Gastroesophageal sphincter (tissue), 4 donors: ENCODE data around the gene SLC39A8. TPM values are rescaled to one million over a fixed set of nuclear protein-coding genes. Genes with fewer than 3 reads are reported as not detected.

Experiments used
- ATAC-seq: fragments of 150-250 bp; one replicate; pipeline ENCODE4 v1.9.1; 2016; ENCODE audit warnings: mild to moderate bottlenecking, moderate library complexity
- H3K27ac ChIP-seq, 4 donors: fragments of 200-600 bp; sonication (generic) in 3 of 4; 1 replicate in 3 of 4; 2 replicates in 1 of 4; pipeline ENCODE4 v1.5.1; 2016 to 2019
- H3K27me3 ChIP-seq: fragments of 200-600 bp; sonication (generic); one replicate; pipeline ENCODE4 v1.5.1; 2019
- H3K36me3 ChIP-seq, 2 donors: fragments of 200-600 bp; sonication (generic); one replicate each; pipeline ENCODE4 v1.5.1; 2019; ENCODE audit warnings: control low read depth in 1 of 2
- H3K4me1 ChIP-seq, 3 donors: fragments of 200-600 bp; sonication (generic); 1 replicate in 2 of 3; 2 replicates in 1 of 3; pipeline ENCODE4 v1.5.1; 2016 to 2019; ENCODE audit warnings: control low read depth in 2 of 3
- H3K4me3 ChIP-seq, 2 donors: fragments of 200-600 bp; sonication (generic); one replicate each; pipeline ENCODE4 v1.5.1; 2019; ENCODE audit warnings: mild to moderate bottlenecking in 1 of 2, moderate library complexity in 1 of 2
- H3K9me3 ChIP-seq, 3 donors: fragments of 200-600 bp; sonication (generic); one replicate each; pipeline ENCODE4 v1.5.1; 2017 to 2019; ENCODE audit warnings: control low read depth in 2 of 3
- CTCF ChIP-seq, 4 experiments: fragments of 200-600 bp in 2 of 4; fragments of 450-650 bp in 2 of 4; sonication (generic) in 1 of 4; IDR thresholded peaks; one replicate each; pipeline ENCODE4 v1.5.1; 2017 to 2019; ENCODE audit warnings: antibody characterized with exemption in 4 of 4, mild to moderate bottlenecking in 2 of 4, moderate library complexity in 2 of 4
- EP300 ChIP-seq: sonication (generic); formaldehyde crosslinking; IDR thresholded peaks from one replicate; pipeline ENCODE4 v1.6.1; 2017; ENCODE audit warnings: antibody characterized with exemption, mild to moderate bottlenecking
- POLR2A ChIP-seq, 2 donors: fragments of 450-650 bp; IDR thresholded peaks; one replicate each; pipeline ENCODE4 v1.6.1; 2017; ENCODE audit warnings: antibody characterized with exemption in 2 of 2, mild to moderate bottlenecking in 2 of 2, moderate library complexity in 1 of 2
- POLR2AphosphoS5 ChIP-seq: sonication (generic); formaldehyde crosslinking; IDR thresholded peaks from one replicate; pipeline ENCODE4 v1.6.1; 2017; ENCODE audit warnings: antibody characterized with exemption
- WGBS, 2 donors: methylation state at CpG; one replicate each; pipeline ENCODE4 v1.1.5; 2018; ENCODE audit warnings: low coverage in 1 of 2; 5-methylcytosine and 5-hydroxymethylcytosine counted together
- total RNA-seq, 4 donors: library from RNA; depleted of rRNA; stranded (reverse); fragments of >200 nt; gene quantifications; one replicate each; pipeline ENCODE4 v1.1.0, GENCODE V29; 2016

Gene SLC39A8
- total RNA-seq, 4 donors from 2014 or later, result 1.7 to 13.8 (median 4.8) TPM

- 49 to 51% methylated on average over 3 of the region's 3 CpGs for WGBS, 2 donors
Observed at GRCh38 chr4:102263024-102263787, 82.1 kb downstream of the SLC39A8 start.

GRCh38 chr4:102259702-102260101 is 85.6 kb downstream of the SLC39A8 start:
- no peak overlapping the region for H3K4me3 ChIP-seq
- 100% methylated on average over 1 of the region's 1 CpG for WGBS, 2 donors
- H3K36me3 ChIP-seq, result no peaks in the 10 kb centered on the region
- no peak for ATAC-seq
- no peaks in the 10 kb centered on the region for H3K4me1 ChIP-seq
- no peak overlapping the region for H3K27ac ChIP-seq
- no peak for TF ChIP-seq POLR2A (IDR thresholded peaks at IDR 0.05)
- no peaks in the 10 kb centered on the region for H3K27me3 ChIP-seq
- H3K9me3 ChIP-seq, result no peaks in the 10 kb centered on the region

More at GRCh38 chr4:102263024-102263787, 82.1 kb downstream of the SLC39A8 start:
- H3K4me1 ChIP-seq, result no peaks in the 10 kb centered on the region
- H3K4me3 ChIP-seq, result no peak overlapping the region
- TF ChIP-seq CTCF (IDR thresholded peaks at IDR 0.05) (peak in 3 of 4 experiments; percentile 44 to 47 (median 46)), EP300 (no peak)
- no peaks in the 10 kb centered on the region for H3K9me3 ChIP-seq
- H3K27ac ChIP-seq, result no peak overlapping the region
- no peak for ATAC-seq
- no peaks in the 10 kb centered on the region for H3K27me3 ChIP-seq
- H3K36me3 ChIP-seq, result peaks cover 0 to 3% of the 10 kb centered on the region in 2 donors

GRCh38 chr4:102259081-102259480 is 86.2 kb downstream of the SLC39A8 start:
- no peak overlapping the region for H3K4me3 ChIP-seq
- H3K4me1 ChIP-seq, result no peaks in the 10 kb centered on the region
- no peak overlapping the region for H3K27ac ChIP-seq
- H3K36me3 ChIP-seq, result no peaks in the 10 kb centered on the region
- TF ChIP-seq CTCF (IDR thresholded peaks at IDR 0.05) (no peak), POLR2A (IDR thresholded peaks at IDR 0.05) (no peak), EP300 (no peak), POLR2AphosphoS5 (no peak)
- 52 to 62% methylated on average over 3 of the region's 3 CpGs for WGBS, 2 donors
- no peak for ATAC-seq
- no peaks in the 10 kb centered on the region for H3K9me3 ChIP-seq
- H3K27me3 ChIP-seq, result no peaks in the 10 kb centered on the region

- 70 to 74% methylated on average over 3 of the region's 3 CpGs for WGBS, 2 donors
- no peaks in the 10 kb centered on the region for H3K36me3 ChIP-seq
- no peaks in the 10 kb centered on the region for H3K9me3 ChIP-seq
- TF ChIP-seq CTCF (IDR thresholded peaks at IDR 0.05) (no peak), POLR2AphosphoS5 (no peak), POLR2A (IDR thresholded peaks at IDR 0.05) (no peak), EP300 (no peak)
- no peak overlapping the region for H3K27ac ChIP-seq
- H3K4me1 ChIP-seq, result no peaks in the 10 kb centered on the region
- no peak overlapping the region for H3K4me3 ChIP-seq
- H3K27me3 ChIP-seq, result no peaks in the 10 kb centered on the region
- ATAC-seq, result no peak
Observed at GRCh38 chr4:102256321-102256720, 89.0 kb downstream of the SLC39A8 start.

GRCh38 chr4:102253860-102254259 is 91.4 kb downstream of the SLC39A8 start:
- ATAC-seq, result no peak
- TF ChIP-seq POLR2A (IDR thresholded peaks at IDR 0.05) (no peak), POLR2AphosphoS5 (no peak), EP300 (no peak), CTCF (IDR thresholded peaks at IDR 0.05) (no peak)
- Histone ChIP-seq H3K9me3 (no peaks in the 10 kb centered on the region), H3K27ac (no peak overlapping the region), H3K27me3 (no peaks in the 10 kb centered on the region), H3K4me1 (no peaks in the 10 kb centered on the region), H3K4me3 (no peak overlapping the region), H3K36me3 (no peaks in the 10 kb centered on the region)
- WGBS, 2 donors, result 80 to 96% methylated on average over 2 of the region's 2 CpGs
